IPS-NIHi7 (cell line): ENCODE results near the gene ZNF101.

Source experiments
- DNase-seq: peaks from one replicate; pipeline ENCODE4 v3.0.0; 2012; ENCODE audit warnings: mixed read lengths; ENCODE audit errors: extremely low spot score

The ZNF101 gene

GRCh38 chr19:19642506-19643157 lies 26.0 kb upstream of the ZNF101 start:
- no peak for DNase-seq

DNA sequence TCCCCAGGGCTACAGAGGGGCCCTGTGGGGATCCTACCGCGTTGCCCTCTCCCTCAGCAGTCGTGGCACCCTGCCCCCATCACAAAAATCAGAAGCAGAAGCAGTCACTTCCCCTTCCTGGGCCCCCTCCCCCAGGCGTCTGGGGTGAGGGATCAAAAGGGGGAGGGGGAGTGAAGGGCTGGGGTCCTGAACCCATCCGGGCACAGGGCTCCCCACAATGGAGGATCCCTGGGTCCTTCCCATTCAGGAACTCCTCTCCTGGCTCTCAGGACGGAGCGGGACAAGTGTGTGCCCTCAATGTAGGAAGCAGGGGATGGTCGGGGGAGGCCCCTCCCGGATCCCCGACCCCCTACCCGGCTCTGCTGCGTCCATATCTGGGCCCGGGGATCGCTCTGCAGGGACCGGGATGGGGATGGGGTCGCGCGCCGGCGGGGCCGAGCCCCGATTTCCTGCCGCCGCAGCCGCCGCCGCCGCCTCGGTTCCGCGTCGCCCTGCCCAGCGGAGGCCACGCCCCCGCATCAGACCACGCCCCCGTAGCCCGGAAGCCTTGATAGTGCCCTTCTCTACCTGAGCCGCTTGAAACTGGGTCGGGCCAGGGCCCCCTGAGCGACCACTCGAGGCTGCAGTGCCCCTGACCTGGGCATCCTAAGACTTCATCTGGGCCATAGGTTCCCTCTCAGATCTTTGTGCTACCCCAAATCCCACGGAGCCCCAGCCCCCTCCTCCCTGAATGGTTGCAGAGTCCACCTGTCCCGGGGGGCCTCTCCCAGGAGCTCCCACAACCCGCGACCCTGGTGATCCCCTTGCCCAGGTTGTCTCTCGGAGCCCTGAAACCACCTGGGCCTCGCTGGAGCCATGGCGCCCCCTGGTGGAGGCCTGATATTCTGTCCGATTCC lies 25.2 kb upstream of the ZNF101 start, which contains the start of gene GMIP:
Gene GMIP, minus strand, starts transcription at position 500 of the 896 bp plus-strand sequence. Its CDS starts 128 bp downstream, at position 372.
- DNase-seq: peak; percentile 97

GRCh38 chr19:19644054-19644388 lies 24.6 kb upstream of the ZNF101 start:
- DNase-seq: no peak

GRCh38 chr19:19645233-19645870 lies 23.3 kb upstream of the ZNF101 start:
- DNase-seq: no peak

DNA sequence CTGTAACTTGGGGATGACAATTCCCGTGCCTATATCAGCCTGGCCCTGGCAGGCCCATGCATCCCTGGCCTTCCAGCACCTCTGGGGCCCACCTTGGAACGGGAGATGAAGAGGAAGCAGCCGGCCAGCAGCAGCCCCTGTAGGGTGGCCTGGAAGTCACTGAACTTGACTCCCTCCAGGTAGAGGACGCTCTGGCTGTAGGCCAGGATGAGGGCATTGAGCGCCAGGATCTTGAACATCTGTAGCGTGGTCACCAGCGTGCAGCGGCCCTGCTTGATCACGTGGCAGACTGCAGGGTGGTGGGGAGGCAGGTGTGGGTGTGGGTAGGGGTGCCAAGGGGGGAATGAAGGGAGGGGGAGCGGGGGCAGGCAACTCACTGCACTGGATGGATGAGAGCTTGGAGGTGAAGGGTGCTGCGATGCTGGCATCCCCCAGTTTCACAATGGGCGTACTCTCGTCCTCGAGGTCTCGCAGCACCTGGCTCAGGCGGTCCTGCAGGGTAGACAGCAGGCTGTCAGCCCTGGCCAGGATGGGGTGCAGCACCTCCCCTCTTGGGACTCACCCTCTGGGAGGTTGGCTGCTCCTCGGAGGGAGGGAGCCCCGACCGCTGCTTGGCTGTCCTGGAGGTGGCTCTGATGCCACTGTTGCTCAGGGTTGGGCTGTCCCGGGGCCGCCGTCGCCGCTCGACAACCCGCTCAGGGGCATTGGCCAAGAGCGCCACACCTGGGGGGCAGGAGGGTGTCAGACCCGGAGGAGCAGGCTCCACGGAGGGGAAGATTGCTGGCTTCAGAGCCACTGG lies 21.4 kb upstream of the ZNF101 start:
- no peak for DNase-seq

DNA sequence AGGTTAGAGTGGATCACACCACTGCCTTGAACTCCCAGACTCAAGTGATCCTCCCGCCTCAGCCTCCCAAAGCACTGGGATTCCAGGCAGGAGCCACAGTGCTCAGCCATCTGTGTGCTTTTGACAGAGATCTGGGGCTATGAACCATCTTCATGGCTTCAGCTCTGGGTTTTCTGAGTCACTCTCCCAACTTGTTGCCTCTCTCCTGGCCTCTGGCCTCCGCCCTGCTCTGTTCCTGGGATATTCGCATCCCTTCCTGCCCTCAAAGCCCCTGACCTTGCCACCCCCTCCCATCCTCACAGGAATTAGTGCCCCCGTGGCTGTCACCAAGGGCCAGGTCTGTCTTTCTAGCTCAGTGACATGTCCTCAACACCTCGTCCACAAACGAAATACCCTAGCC lies 19.5 kb upstream of the ZNF101 start:
- DNase-seq: no peak

GRCh38 chr19:19649580-19649995 lies 19.1 kb upstream of the ZNF101 start:
- no peak for DNase-seq

GRCh38 chr19:19650331-19650730 lies 18.3 kb upstream of the ZNF101 start:
- no peak for DNase-seq

DNA sequence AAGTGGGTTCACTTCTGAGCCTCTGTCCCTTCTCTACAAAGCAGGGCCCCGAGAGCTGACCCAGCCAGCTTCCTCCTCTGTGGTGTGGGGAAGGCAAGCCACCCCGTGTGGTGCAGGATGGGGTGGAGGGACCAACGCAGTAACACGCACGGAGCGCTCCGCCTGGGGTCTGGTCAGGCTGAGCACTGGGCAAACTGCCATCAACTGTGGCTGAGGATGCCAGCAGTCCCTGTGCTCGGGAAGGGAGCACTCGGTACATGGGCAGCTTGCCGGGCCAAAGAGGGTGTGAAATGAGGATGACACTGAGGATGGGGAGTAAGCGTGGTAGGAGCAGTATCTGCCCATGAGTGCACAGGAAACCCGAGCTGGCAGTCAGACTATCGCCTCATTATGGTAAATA lies 17.6 kb upstream of the ZNF101 start:
- no peak for DNase-seq

DNA sequence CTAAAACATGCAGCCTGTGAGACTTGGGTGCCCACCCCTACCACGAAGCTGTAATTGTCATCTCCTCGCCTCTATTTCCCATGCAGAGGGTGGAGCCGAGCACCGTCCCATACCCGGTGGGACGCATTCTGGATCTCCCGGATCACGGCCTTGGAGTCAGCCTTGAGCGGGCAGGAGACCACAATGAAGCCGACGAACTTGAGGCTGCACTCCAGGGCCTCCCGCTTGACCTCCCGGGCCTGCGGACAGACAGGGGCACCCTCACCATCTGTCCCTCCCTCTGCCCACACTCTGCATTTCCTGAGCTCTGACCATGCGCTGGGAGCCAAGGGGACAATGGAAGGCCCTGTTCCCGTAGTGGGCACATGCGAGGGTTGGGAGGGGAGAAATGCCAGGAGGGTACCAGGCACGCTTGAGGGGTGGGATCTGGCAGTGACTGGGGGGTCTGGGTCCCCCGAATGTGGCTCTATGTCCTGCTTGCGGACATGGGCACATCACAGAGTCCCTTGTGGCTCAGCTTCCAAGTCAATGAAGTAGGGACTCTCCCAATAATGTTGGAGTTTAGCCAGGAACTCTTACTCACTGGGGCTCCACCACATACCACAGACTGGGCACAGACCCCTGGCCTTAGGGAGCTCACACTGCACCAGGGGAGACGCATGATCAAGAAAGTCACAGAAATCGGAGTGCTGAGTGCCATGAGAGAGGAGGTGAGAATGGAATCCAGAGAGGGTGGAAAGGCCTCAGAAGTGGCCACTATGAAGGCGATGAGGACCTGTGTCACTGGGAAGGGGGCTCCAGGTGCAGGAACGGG lies 15.9 kb upstream of the ZNF101 start:
- no peak for DNase-seq

- no peak for DNase-seq
These were observed 15.0 kb upstream of the ZNF101 start for GRCh38 chr19:19653597-19654147.

DNA sequence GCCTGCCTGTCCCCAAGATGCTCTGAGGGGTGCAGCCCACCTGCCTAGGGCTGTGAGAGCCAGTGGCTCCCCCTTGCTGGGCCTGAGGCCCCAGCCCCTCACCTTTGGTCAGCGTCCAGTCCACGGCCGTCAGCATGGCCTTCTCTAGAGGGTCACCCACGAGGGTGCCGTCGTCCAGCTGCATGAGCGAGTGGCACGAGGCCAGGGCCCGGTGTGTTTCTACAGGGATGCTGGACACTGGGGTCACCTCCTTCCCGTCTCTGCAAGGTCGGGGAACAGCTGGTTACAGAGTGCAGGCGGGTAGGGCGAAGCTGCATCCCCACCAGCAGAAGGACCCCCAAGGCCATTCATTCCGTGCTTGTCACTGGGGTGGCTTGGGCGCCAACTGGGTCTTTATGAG lies 14.2 kb upstream of the ZNF101 start:
- no peak for DNase-seq

- no peak for DNase-seq
These were observed 13.5 kb upstream of the ZNF101 start for GRCh38 chr19:19655051-19655594.

DNA sequence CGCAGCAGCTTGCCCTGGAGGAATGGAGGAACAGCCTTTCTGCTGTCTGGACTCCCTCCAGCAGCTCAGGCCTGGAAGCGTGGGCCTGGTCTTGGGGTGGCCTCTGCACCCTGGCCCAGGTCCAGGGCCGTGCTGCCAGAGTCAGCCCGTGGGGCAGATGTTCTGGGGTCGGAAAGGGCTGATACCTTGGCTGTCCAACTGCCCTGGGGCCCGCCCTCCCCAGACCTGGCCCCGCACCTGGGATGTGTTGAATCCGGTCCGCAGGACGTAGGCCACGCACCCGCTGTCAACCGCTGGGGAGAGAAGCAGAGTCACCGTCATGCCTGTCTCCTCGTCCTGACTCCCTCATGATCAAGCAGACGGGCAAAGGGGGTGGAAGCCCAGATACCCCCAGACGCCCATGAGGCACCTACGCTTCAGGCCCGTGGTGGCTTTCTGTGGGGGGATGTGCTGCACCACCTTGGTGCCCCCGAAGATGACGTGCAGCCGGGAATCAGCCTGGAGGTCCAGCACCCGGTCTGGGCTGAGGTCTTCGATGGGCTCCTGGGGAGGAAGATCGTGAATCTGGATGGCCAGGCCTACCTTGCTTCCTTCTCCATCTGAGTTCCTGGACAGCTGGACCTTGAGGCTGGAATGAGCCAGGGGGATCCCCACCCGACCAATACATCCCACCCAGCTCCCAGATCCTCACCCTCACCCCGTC lies 12.8 kb upstream of the ZNF101 start:
- no peak for DNase-seq

DNA sequence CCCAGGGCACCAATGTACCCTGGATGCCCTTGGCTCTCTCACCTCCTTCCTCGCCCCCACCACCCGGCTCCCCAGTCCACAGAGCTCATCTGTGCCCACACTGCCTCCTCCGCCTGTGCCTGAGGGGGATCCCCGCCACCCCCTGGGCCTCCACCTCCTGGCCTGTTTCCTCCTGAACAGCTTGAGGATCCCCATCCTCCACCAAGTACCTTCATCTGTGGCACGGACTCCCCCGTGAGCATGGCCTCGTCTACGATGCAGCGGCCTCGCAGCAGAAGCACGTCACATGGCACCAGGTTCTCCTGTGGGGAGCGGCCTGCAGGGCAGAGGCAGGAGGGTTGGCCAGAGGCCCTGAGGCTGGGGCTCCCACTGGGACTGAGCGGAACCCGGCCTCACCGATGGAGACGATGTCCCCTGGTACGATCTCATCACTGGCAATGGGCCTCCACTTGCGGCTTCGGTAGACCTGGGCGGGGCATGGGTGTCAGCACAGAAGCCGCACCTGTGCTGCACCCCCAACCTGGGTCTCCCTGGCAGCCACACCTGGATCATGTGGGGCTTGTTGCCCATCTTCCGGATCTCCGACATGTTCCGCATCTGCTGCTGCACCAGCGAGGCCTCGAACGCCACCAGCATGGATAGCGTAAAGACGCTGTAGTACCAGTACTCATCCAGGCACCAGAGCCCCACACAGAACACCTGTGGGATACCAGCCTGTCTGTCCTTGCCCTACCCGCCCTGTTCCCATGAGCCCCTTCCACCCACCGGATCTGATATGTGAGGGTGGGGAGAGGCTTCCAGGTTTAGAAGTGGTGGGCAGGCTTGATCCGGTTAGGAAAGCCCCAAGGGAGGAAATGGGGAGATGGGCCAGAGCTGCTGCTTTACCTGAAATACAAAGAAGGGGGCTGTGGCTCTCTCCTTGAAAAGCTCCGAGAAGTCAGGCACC lies 11.9 kb upstream of the ZNF101 start:
- no peak for DNase-seq

GRCh38 chr19:19657397-19657783 lies 11.2 kb upstream of the ZNF101 start:
- no peak for DNase-seq

DNA sequence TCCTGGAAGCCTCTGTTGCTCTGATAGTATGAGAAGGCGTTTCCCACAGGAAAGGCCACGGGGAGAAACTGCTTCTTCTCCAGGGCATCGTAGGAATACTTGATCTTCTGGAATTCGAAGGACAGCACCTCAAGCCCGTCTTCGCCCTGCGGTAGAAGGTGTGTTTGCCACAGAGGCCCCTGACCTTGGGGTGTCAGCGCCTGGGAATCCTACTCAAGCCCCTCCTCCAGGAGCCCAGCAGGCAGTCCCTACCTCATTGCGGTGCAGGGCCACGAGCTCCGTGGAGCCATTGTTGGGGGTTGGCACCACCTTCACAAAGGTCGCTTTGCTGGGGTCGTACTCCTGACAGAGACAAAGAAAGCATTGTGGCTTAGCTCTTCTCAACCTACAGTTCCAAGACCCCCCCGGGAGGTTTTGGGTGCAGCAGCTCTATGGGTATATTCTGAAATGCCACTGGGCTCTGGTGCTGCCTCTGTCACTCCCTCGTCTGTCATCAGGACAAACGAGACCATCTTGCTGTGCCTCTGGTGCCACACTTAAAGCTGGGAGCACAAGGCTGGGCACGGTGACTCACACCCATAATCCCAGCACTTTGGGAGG lies 8.9 kb upstream of the ZNF101 start:
- DNase-seq: no peak

DNA sequence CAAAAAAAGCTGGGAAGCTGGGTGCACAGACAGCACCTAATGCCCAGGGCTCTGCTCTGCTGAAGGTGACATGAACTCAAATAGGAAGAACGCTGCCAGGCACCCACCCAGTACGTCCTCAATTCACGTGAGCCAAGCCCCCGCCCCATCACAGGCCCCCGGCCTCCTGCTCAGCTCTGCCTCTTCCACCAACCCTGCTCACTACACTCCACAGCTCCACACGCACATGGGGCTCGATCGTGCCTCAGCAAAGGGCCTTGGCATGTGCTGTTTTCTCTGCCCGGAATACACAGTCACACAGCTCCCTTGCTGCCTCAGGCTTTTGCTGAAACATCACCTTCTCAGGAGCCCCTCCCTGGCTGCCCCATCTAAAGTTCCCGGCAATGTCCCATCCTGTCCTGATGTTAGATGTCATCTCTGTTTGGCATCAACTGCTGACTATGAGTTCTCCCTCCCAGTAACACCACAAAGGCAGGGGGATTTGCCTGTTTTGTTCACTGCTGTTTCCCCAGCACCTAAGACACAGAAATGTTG lies 7.4 kb upstream of the ZNF101 start:
- no peak for DNase-seq
